NCI-H2029 (cell line): ENCODE results near the gene SAMD14.

Experiments used
- DNase-seq: peaks from one replicate; lab custom pipeline; 2025; lab: John Stamatoyannopoulos, UW

SAMD14 gene

DNA sequence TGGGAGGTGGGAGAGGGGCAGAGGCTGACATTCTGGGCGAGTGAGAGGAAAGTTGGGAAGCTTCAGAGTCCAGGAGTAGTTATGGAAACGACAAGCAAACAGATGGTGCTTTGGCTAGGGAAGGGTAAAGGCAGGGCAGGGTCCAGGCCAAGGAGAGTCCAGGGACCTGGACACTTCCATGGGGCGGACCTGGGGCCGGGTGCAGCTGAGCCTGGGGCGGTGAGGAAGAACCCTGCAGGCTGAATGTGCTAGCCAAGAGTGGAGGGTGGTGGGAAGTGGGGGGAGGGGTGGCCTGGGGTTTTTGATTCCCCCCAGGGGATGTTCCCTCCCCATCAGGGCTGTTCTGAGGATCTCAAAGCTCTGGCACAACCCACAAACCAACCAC, 17.9 kb upstream of the SAMD14 start:
- DNase-seq: no peak

DNA sequence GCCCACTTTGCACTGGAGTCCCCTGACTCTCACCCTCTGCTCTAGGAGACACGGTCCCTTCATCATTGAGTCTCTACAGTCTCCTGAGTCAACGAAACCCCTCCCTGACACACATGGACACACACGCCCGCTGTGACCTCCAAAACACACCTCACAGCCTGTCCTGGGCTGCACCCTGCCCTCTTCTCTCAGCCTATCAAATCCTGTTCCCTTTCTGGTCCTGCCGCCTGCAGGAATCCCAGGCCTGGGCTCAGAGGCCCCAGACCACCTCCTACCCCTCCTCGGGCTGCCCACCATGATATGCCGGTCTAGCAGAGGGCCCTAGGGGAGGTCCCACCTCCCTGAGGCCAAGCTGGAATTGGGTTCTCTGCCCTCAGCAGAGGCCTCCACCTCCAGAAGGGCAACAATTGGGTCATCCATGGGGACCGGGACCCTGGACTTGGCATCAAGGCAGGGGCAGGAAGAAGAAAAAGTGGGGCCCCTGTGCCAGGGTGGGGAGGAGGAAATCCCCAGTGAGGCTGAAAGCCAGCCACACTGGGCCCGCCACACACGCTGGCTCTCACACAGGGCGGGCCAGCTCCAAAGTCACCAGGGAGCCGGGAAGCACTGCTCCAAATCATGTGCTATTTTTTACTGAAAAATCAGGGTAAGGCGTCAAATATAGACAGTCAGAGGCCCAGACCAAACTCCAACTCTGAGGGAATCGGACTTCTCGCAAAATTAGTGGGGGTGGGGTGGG, 17.1 kb upstream of the SAMD14 start:
- DNase-seq: no peak

- DNase-seq: no peak
These were observed 16.4 kb upstream of the SAMD14 start for GRCh38 chr17:50146230-50146926.

DNA sequence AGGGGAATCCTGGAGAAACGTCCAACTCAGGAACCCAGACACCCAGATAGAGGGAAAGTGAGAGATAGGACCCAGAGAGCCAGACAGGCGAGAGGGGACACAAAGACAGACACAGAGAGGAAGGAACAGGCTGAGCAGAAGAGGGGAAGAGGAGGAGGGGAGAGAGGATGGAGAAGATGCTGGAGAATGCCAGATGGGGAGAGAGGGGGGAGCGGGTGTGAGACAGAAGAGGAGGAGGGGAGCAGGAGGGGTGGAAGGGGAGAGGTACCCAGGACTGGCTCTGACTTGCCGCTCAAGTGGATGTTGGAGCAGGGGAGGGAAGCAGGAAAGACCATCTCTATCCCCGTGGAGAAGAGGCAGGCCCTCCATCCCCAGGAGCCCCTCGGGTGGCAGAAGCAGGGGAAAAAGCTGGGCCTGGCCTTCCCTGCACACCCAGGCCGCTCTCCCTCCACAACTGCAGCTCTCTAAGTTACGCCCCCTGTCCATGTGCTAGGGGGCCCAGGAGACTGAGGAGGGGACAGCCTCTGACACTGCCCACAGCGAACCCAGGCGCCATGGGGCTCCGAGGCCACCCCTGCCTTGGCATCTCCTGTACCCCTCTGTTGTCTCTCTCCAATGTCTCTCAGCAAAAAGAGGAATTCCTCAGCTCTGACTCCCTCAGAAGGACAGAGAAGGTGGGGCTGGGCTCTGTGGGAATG, 15.7 kb upstream of the SAMD14 start:
- DNase-seq: no peak

DNA sequence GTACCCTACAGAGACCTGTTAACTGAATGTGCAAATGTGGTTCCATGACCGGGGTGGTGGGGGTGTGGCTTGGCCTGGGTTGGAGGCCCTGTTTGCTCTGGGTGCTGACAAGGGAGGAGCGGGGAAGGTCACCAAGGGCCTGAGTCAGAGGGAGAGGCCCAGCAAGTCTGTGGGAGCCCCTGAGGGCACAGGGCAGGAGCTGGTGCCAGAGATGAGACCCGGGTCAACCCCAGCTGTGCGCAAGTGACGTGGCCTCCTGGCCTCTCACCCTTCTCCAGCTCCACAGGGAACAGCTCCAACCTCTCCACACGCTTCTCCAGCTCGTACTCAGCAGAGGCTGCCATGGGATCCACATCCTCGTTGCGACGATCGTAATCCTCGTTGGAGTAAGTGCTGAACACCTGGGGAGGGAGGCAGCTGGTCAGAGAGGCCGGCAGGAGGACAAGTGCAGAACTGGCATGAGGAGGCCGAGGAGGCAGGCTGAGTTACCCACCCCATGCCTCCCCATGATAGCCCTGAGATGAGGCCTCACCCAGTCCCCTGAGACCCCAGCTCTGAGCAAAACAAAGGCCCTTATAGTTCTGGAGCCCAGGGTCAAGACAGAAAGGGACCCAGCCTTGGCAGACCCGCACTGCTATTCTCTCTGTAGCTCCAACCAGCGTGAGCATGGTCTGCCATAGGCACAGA, 15.0 kb upstream of the SAMD14 start:
- DNase-seq: no peak

DNA sequence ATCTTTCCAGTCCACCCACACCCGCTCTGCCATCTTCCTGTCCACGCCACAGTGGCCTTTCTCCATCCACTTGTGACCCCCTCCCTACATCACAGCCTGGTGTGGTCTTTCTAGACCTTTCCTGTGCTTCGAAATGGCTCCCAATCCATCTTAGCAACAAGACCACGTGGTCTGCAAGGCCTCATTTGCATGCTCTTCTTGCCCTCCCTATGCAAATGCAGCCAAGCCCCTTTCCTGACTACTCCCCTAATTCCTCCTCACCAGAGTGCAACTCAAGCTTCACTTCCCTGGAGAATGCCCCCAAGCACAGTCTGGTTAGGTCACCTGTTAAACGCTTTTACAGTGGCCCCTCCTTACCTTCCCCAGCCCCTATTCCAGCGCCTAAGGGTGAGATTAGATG, 14.4 kb upstream of the SAMD14 start:
- no peak for DNase-seq

- DNase-seq: no peak
These were observed 13.7 kb upstream of the SAMD14 start for GRCh38 chr17:50143461-50144176.

DNA sequence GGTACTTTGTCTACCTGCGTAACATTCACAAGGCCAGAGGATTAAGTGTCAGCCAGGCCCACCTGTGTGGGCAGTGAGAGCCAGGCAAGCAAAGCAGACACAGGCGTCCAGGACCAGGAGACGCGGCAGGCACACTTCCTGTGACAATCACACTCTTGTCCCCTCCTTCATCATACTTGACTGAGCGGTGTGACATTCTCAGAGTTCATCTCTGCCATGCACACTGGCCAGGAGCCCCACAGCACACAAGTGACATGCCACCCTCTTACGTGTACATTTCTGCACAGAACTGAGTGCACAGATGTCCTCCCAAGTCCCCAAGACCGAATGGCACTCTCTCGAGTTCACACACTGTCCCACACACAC, 11.8 kb upstream of the SAMD14 start:
- DNase-seq: no peak

DNA sequence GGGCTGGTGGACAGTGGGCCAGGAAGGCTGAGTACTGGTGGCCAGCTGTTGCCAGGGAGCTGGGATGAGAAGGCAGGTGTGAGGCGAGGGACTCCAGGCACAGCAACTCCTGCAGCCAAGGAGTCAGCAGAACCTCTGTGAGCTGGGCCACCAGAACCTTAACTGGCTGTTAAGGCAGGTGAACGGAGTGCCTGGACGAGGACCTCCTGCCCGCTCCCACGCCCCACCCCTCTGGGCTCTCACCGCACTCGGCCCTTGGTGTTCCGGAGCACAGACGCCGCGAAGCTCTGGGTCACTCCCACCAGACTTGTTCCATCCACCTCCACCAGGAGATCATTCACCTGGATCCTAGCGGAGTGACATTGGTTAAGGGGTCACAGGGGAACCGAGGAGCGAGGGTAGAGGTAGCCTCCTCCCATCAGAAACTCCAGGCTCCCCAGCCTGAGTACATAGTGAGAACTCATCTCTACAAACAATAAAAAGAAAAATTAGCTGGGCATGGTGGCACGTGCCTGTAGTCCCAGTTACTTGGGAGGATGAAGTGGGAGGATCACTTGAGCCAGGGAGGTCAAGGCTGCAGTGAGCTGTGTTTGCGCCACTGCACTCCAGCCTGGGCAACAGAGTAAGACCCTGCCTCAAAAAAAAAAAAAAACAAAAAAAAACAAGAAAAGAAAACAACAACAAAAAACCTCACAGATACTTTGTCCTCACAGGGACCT, 11.2 kb upstream of the SAMD14 start:
- DNase-seq: no peak

DNA sequence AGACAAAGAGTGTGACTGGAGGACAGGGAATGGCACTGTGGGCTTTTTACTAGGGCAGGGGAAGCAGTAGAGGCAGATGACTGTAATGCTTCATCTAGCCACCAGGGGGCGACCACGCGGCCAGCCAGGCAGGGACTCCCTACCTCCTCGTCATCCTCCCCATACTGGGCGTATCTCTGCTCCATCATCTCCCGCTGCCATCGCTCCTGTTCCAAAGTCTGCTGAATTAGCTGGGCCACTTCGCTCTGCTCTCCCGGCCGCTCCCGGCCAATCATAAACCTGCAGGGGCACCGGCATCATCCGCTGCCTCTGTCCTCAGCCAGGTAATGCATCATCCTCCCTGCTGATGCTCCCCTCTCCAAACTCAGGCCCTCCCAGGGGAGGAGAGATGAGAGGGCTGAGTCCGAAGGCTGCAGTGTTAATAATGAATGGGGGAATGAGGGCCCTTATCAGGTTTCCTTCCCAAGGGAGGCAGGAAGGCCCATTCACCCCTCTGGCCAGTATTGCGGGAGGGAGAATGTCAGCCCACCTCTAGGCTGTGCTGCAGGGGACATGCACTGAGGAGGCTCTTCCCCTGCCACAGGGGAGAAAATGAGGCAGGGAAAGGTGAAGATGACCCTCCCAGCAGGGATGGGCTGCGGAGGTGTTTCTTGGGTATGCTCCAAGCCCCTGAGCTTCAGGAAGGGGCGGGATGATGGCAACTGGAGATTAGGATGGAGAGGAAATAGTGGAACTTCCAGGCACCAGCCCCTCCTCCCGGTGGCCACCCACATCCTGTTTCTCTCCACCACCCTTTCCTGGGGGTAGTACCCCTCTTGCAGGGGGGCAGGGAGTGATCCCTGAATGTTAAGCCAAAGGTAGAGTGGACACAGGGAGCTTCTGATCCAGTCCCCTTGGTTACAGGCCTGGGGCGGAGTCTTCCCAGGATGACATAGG, 10.3 kb upstream of the SAMD14 start:
- no peak for DNase-seq

- DNase-seq: no peak
These were observed 9.3 kb upstream of the SAMD14 start for GRCh38 chr17:50139185-50139783.

GRCh38 chr17:50137042-50137441, 7.1 kb upstream of the SAMD14 start:
- no peak for DNase-seq

DNA sequence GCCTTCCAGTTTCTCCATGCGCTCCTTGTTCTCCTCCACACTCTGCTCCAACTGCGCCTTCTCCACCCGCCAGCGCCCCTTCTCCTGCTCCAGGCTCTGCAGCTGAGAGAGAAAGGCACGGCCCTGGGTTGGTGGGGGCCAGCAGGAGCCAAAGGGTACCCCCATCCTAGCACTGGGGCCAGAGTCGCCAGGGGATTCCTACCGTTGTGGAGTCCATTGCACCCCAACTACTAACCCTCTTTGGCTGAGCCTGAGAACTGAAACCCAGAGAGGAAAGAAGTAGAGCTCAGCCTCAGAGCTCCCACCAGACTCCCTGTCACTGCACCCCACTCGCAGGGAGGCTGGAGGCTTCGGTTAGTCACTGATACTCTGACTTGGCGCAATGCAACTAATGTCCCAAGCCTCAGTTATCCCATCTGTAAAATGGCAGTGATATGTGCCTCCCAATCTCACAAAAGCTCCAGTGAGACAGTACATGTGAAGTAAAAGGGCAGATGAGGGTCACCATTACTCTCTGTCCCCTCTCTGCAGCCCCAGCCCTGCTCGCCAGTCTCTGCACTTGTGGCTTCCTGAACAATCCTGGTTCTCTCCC, 6.2 kb upstream of the SAMD14 start:
- DNase-seq: no peak

GRCh38 chr17:50135316-50136095, 5.5 kb upstream of the SAMD14 start:
- no peak for DNase-seq

- no peak for DNase-seq
These were observed 4.5 kb upstream of the SAMD14 start for GRCh38 chr17:50134206-50135110.

GRCh38 chr17:50133769-50134099, 3.8 kb upstream of the SAMD14 start:
- DNase-seq: no peak

DNA sequence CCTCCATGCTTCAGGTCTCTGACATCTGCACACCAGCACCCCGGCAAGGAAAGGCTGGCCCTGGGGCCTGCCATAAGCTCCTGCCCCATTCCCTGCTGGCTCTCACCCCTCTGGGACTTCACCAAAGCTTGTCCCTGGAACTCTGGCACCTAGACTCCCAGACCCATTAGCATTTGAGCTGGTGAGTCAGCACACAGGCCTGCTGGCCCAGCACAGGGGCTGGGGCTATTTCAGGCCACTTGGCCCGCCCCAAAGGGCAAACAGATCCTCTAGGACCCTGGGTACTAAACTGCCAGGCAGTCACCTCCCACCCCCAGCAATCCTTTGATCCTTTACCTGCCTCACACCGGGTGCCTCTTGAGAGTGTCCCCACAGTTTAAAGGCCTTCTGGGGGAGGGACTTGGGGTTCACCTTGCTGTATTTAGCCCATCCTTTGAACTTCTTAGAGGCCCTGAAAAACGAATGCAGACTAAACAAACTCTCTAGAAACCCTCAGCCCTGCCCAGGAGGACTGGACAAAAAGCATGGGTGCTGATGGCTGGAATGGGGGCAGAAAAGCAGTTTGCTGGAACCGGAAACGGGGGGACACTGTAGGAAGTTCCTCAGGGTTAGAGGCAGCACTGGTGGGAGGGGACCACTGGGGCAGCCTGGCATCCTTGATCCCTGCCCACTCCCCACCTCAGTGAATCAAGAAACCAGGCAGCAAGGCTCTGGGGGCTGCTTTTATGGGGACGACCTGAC, 3.2 kb upstream of the SAMD14 start:
- no peak for DNase-seq
